ENCODE measurements around the gene RGS16. TPM values are rescaled to one million over a fixed set of nuclear protein-coding genes. Genes with fewer than 3 reads are reported as not detected.

Gene RGS16
- total RNA-seq, 1 experiment from 2014 or later = not detected

- H3K36me3 ChIP-seq (ENCODE audit: low read depth) = no peaks in the 10 kb centered on the region
- H3K9me3 ChIP-seq (ENCODE audit: insufficient read depth, low read depth) = no peaks in the 10 kb centered on the region
- H3K4me2 ChIP-seq = no peak overlapping the region
- H3K4me1 ChIP-seq (replicated peaks; ENCODE audit: insufficient read depth) = no peaks in the 10 kb centered on the region
- no peak overlapping the region for H3K27ac ChIP-seq
- no peaks in the 10 kb centered on the region for H3F3A ChIP-seq (ENCODE audit: insufficient read depth, low read depth)
- no peak for DNase-seq
- no peak overlapping the region for H2AFZ ChIP-seq
- intact Hi-C loops (cut with micrococcal nuclease; ENCODE audit: unreplicated experiment) = no loop called here
- H3K9me2 ChIP-seq (ENCODE audit: insufficient read depth) = no peaks in the 10 kb centered on the region
- BruUV-seq (replicated peaks) = no TSS peak
- H3K27me3 ChIP-seq (ENCODE audit: insufficient read depth, low read depth) = no peaks in the 10 kb centered on the region
- no peak overlapping the region for H3K4me3 ChIP-seq
- H3K79me2 ChIP-seq (ENCODE audit: low read depth) = no peaks in the 10 kb centered on the region
- ChIA-PET POLR2A (ENCODE audit: unreplicated experiment) (no interaction called here), CTCF (no interaction called here)
- TF ChIP-seq EZH2 (IDR thresholded peaks at IDR 0.05; ENCODE audit: low read depth) (no peak), CTCF (conservative IDR thresholded peaks at IDR 0.05) (no peak)
- H4K20me1 ChIP-seq (ENCODE audit: insufficient read depth) = no peaks in the 10 kb centered on the region
Measured at GRCh38 chr1:182644886-182645285, 40.7 kb upstream of the RGS16 start.

DNA sequence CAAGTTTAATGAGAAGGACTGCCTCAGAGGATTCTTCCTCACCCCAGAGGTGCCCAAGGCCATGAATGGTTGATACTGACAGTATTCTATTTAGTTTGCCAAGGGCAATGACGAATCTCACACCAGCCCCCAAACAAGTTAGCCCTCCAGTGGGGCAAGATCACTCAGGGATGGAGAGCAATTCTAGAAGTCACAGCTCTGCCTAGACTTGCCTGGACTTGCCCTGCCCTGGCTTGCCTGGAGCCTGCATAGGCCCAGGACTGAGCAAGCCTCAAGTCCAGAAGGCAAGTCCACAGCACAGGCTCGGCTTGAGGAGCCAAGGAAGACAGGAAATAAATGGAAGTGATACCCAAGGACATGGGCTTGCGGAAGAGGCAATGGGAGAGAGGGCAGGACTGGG lies 39.5 kb upstream of the RGS16 start:
- no peaks in the 10 kb centered on the region for H3K27me3 ChIP-seq (ENCODE audit: insufficient read depth, low read depth)
- no peaks in the 10 kb centered on the region for H3K9me3 ChIP-seq (ENCODE audit: insufficient read depth, low read depth)
- no peaks in the 10 kb centered on the region; the same call in 1 of the 2 replicates for H3F3A ChIP-seq (ENCODE audit: insufficient read depth, low read depth)
- intact Hi-C loops (cut with micrococcal nuclease; ENCODE audit: unreplicated experiment) = no loop called here
- H3K27ac ChIP-seq = no peak overlapping the region
- no TSS peak for BruUV-seq (replicated peaks)
- no peaks in the 10 kb centered on the region for H3K79me2 ChIP-seq (ENCODE audit: low read depth)
- no peaks in the 10 kb centered on the region for H3K36me3 ChIP-seq (ENCODE audit: low read depth)
- peak in 1 of 2 experiments; percentile 10 for DNase-seq
- no peaks in the 10 kb centered on the region for H3K9me2 ChIP-seq (ENCODE audit: insufficient read depth)
- no peaks in the 10 kb centered on the region for H4K20me1 ChIP-seq (ENCODE audit: insufficient read depth)
- ChIA-PET POLR2A (ENCODE audit: unreplicated experiment) (no interaction called here), CTCF (no interaction called here)
- no peak overlapping the region for H3K4me2 ChIP-seq
- TF ChIP-seq CTCF (conservative IDR thresholded peaks at IDR 0.05) (no peak), EZH2 (IDR thresholded peaks at IDR 0.05; ENCODE audit: low read depth) (no peak)
- H3K4me3 ChIP-seq = no peak overlapping the region
- no peaks in the 10 kb centered on the region for H3K4me1 ChIP-seq (replicated peaks; ENCODE audit: insufficient read depth)
- H2AFZ ChIP-seq = no peak overlapping the region

GRCh38 chr1:182642461-182642860 lies 38.3 kb upstream of the RGS16 start:
- Histone ChIP-seq H3F3A (ENCODE audit: insufficient read depth, low read depth) (no peaks in the 10 kb centered on the region; the same call in 1 of the 2 replicates), H3K9me3 (ENCODE audit: insufficient read depth, low read depth) (no peaks in the 10 kb centered on the region), H4K20me1 (ENCODE audit: insufficient read depth) (no peaks in the 10 kb centered on the region), H3K27me3 (ENCODE audit: insufficient read depth, low read depth) (no peaks in the 10 kb centered on the region), H3K9me2 (ENCODE audit: insufficient read depth) (no peaks in the 10 kb centered on the region), H3K27ac (no peak overlapping the region), H2AFZ (no peak overlapping the region), H3K4me1 (replicated peaks; ENCODE audit: insufficient read depth) (no peaks in the 10 kb centered on the region), H3K36me3 (ENCODE audit: low read depth) (no peaks in the 10 kb centered on the region), H3K4me2 (no peak overlapping the region), H3K4me3 (no peak overlapping the region), H3K79me2 (ENCODE audit: low read depth) (no peaks in the 10 kb centered on the region)
- no peak for TF ChIP-seq CTCF (conservative IDR thresholded peaks at IDR 0.05)
- no peak for TF ChIP-seq EZH2 (IDR thresholded peaks at IDR 0.05; ENCODE audit: low read depth)
- ChIA-PET CTCF (no interaction called here), POLR2A (ENCODE audit: unreplicated experiment) (no interaction called here)
- no peak for DNase-seq
- intact Hi-C loops (cut with micrococcal nuclease; ENCODE audit: unreplicated experiment) = no loop called here
- no TSS peak for BruUV-seq (replicated peaks)
